ENCODE data around the gene CDKN2B.

DNA sequence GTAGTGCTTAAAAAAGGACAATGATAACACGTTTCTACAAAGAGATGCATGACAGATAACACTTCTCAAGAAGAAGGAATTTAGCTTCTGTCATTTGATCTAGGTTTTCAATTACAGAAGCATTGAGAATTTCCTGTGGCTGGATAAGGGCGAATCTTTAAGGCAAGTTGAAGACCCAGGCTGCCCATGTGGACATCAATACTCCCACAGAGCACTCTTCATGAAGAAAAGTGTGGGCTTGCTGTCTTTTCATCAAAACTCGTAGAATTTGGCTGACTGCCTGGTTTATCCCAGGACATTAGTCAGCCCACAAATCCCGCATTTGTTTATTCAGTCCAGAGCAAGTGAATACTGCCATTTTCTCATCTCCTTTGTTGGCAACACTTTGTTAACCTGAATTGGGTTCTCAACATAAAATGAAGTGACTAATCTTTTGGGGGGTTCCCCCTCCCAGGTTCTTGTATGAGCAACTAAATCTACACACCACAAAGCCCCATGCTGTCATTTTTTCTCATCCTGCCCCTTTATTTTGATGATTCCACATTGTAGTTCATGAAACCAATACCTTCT is 43.4 kb upstream of the CDKN2B start:
- TF ChIP-seq, protein P1, sequence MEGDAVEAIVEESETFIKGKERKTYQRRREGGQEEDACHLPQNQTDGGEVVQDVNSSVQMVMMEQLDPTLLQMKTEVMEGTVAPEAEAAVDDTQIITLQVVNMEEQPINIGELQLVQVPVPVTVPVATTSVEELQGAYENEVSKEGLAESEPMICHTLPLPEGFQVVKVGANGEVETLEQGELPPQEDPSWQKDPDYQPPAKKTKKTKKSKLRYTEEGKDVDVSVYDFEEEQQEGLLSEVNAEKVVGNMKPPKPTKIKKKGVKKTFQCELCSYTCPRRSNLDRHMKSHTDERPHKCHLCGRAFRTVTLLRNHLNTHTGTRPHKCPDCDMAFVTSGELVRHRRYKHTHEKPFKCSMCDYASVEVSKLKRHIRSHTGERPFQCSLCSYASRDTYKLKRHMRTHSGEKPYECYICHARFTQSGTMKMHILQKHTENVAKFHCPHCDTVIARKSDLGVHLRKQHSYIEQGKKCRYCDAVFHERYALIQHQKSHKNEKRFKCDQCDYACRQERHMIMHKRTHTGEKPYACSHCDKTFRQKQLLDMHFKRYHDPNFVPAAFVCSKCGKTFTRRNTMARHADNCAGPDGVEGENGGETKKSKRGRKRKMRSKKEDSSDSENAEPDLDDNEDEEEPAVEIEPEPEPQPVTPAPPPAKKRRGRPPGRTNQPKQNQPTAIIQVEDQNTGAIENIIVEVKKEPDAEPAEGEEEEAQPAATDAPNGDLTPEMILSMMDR (IDR thresholded peaks at IDR 0.05) = no peak
- TF ChIP-seq POLR2A (IDR thresholded peaks at IDR 0.05) (no peak), EP300 (IDR thresholded peaks at IDR 0.05) (no peak)

Measured in upper lobe of left lung (tissue), 4 donors.